ENCODE measurements around the gene AAMP. TPM values are rescaled to one million over a fixed set of nuclear protein-coding genes. Genes with fewer than 3 reads are reported as not detected.
A peak's percentile ranks its signal among the peaks of the same experiment; 100 is the strongest.

The AAMP gene
- total RNA-seq, 1 donor from 2014 or later = 102 TPM

- DNase-seq = no peak
These were observed 46.9 kb downstream of the AAMP start for GRCh38 chr2:218223046-218223445.

GRCh38 chr2:218221000-218221399 lies 48.9 kb downstream of the AAMP start:
- no peak for DNase-seq

- DNase-seq = no peak
These were observed 50.0 kb downstream of the AAMP start for GRCh38 chr2:218219934-218220333.

- DNase-seq = peak; percentile 12
These were observed 51.4 kb downstream of the AAMP start for GRCh38 chr2:218218268-218219185.

- DNase-seq = no peak
These were observed 52.3 kb downstream of the AAMP start for GRCh38 chr2:218217360-218218267.

- DNase-seq = peak; percentile 93
These were observed 53.1 kb downstream of the AAMP start, which contains the start of gene ARPC2 for GRCh38 chr2:218216674-218217359. TSS of gene ARPC2 (plus strand) at chr2:218217189. CDS start at chr2:218217471, 282 bp downstream.

- no peak for DNase-seq
These were observed 53.6 kb downstream of the AAMP start for GRCh38 chr2:218216336-218216673.

Other genes starting within 250 kb of the AAMP start
- 0.10 TPM for gene RUFY4, start 200.9 kb downstream of the AAMP start, total RNA-seq
- 5.2 TPM for gene CXCR2, start 144.1 kb downstream of the AAMP start, total RNA-seq
- 2.1 TPM for gene CXCR1, start 103.2 kb downstream of the AAMP start, total RNA-seq
- gene ARPC2, start 52.9 kb downstream of the AAMP start, total RNA-seq = 179 TPM
- gene GPBAR1, start 9.1 kb downstream of the AAMP start, total RNA-seq = 0.39 TPM
- gene PNKD, start 382 bp upstream of the AAMP start, total RNA-seq = 22.3 TPM
- gene TMBIM1, start 22.4 kb upstream of the AAMP start, total RNA-seq = 90.2 TPM
- not detected for gene CATIP, start 86.7 kb upstream of the AAMP start, total RNA-seq
- 7.9 TPM for gene SLC11A1, start 112.1 kb upstream of the AAMP start, total RNA-seq
- 43.7 TPM for gene CTDSP1, start 129.7 kb upstream of the AAMP start, total RNA-seq
- 0.10 TPM for gene VIL1, start 149.0 kb upstream of the AAMP start, total RNA-seq